Bronchial epithelial cell (primary cell): Measurements from ENCODE around the gene GNG10. TPM values are rescaled to one million over a fixed set of nuclear protein-coding genes. Genes with fewer than 3 reads are reported as not detected.

Source experiments
- DNase-seq: peaks from one replicate; pipeline ENCODE4 v3.0.0-alpha.2; 2010; ENCODE audit warnings: low read depth
- FAIRE-seq: peaks from 2 replicates; lab custom pipeline; 2011; peaks lifted over from hg19 to GRCh38; lab: Jason Lieb, UNC
- H3K27me3 ChIP-seq: 2 replicates; pipeline ENCODE4 v1.5.1; 2011; ENCODE audit warnings: low read length; ENCODE audit not compliant: control insufficient read depth, insufficient read depth
- H3K36me3 ChIP-seq: 2 replicates; pipeline ENCODE4 v1.5.1; 2011; ENCODE audit warnings: low read length; ENCODE audit not compliant: control insufficient read depth, insufficient read depth
- H3K4me3 ChIP-seq: 2 replicates; pipeline ENCODE4 v1.5.1; 2011; ENCODE audit warnings: mild to moderate bottlenecking, low read depth, low read length, control low read depth
- CTCF ChIP-seq: IDR thresholded peaks from 2 replicates; pipeline ENCODE4 v1.5.1; 2011; ENCODE audit warnings: mild to moderate bottlenecking, moderate library complexity, low read length, control low read depth, inconsistent platforms; ENCODE audit not compliant: insufficient read depth, severe bottlenecking
- total RNA-seq: library from RNA; depleted of rRNA; stranded (reverse); fragments of >200 nt; gene quantifications from 2 replicates; pipeline ENCODE4 v1.2.1, GENCODE V29; 2014

Gene GNG10
- total RNA-seq, 1 donor from 2014 or later, result 78.7 TPM

DNA sequence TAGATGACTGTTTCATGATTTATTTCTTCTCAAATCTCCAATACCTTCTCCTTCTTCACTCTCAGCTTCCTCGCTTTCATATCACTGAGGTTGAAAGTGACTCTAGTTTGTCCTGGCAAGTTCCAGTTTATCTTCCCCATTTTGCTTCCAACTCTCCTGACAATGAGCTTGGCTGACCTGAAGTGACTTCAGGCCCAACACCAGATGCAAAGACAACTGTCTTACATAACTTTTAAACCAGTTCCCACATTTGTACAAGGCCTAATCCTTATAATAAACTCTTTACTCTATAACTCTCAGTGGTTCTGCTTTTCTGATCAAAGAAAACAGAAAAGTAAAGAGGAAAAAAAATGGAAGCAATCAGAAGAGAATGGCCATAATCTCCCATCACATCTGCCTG lies 22.0 kb downstream of the GNG10 start:
- no peak for TF ChIP-seq CTCF
- FAIRE-seq (no peak), DNase-seq (no peak)
- peaks cover 1% of the 10 kb centered on the region for H3K36me3 ChIP-seq
- no peak overlapping the region for H3K4me3 ChIP-seq
- H3K27me3 ChIP-seq, result no peaks in the 10 kb centered on the region

DNA sequence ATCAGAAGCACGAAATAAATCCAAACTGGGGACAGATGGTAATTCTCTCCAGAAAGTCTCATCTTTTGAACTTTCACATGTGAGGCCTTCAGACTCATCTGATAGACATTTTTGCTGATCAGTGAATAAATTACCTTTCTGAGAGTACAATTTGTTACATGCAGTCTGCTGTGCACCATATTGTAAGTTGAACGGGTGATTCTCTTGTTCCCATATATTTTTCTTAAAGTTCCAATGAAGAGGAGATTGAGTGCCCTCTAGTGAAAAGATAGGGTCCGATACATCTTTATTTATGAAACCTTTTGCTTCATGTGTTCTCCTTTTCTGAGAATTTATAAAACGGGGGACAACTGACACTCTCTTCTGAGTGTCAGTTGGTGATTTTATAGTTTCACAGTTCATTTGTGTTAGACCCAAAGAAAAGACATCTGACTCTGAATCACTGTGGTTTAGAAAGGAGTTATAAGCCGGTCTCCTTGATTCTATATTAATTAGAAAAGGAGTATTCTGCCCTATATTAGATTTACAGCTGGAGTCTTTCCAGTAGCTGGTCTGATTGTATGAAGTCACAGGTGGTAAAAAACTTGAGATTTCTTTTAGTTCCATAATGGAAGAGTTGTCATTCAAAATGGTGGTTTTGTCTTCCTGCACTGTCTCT lies 30.4 kb downstream of the GNG10 start:
- no peaks in the 10 kb centered on the region for H3K27me3 ChIP-seq
- FAIRE-seq, result no peak
- H3K4me3 ChIP-seq, result no peak overlapping the region
- peak; percentile 22 for TF ChIP-seq CTCF
- H3K36me3 ChIP-seq, result no peaks in the 10 kb centered on the region
- peak; percentile 54 for DNase-seq

DNA sequence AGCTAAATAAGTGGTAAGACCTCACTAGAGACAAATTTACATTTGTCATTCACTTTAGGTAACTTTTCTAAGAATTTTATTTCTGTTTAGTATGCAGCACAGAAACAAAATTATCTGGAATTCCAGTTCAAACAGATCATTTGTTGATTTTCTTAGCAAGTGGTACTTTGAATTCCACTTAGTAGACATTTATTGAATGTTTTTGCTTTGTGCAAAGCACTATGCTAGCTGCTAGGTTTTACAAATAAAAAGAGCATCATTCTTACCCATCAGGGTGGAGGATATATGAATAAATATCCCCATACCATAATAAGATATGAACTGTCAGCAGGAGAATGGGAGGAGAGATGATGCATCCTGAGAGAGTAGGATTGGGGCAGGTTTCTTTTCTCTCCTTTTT lies 35.4 kb downstream of the GNG10 start:
- TF ChIP-seq CTCF, result no peak
- Histone ChIP-seq H3K4me3 (no peak overlapping the region), H3K27me3 (no peaks in the 10 kb centered on the region), H3K36me3 (no peaks in the 10 kb centered on the region)
- DNase-seq (no peak), FAIRE-seq (no peak)

DNA sequence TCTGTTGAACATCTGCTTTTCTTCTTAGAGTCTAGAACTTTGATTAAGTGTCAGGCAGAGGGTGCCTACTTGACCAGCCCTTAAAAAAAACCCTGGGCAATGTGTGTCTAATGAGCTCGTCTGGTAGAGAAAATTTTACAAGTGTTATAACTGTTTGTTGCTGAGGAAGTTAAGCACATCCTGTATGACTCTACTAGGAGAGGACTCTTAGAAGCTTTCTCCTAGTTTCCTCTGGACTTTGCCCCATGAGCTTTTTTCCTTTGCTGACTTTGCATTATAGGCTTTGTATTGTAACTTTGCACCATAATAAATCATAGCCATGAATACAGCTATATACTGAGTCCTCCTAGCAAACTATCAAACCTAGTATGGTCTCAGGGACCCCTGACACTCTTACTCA lies 39.4 kb downstream of the GNG10 start:
- no peaks in the 10 kb centered on the region for H3K27me3 ChIP-seq
- H3K36me3 ChIP-seq, result peaks cover 1% of the 10 kb centered on the region
- no peak overlapping the region for H3K4me3 ChIP-seq
- TF ChIP-seq CTCF, result no peak
- FAIRE-seq (no peak), DNase-seq (no peak)

DNA sequence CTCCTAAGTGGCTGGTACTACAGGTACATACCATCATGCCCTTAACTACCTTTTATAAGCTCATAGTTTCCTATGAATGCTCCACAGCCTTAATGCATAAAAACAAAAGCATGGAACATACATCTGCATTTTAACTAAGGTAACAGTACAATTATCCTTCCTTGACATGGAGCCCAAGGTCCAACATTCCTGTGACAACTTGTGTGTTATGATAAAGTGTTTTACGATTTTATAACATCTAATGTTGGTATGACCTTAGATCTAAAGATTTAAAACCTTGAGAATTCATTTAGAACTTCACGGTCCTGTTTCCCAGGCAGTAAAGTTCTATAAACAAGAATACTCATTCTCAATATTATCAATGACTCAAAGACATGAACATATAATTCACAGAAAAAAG lies 43.1 kb downstream of the GNG10 start:
- Histone ChIP-seq H3K27me3 (no peaks in the 10 kb centered on the region), H3K4me3 (no peak overlapping the region), H3K36me3 (peaks cover 1% of the 10 kb centered on the region)
- no peak for TF ChIP-seq CTCF
- FAIRE-seq (no peak), DNase-seq (no peak)

- no peak for DNase-seq
- FAIRE-seq, result no peak
- no peak for TF ChIP-seq CTCF
- Histone ChIP-seq H3K4me3 (no peak overlapping the region), H3K27me3 (no peaks in the 10 kb centered on the region), H3K36me3 (no peaks in the 10 kb centered on the region)
Observed at GRCh38 chr9:111711548-111711947, 50.1 kb downstream of the GNG10 start.
